Neuronal stem cell (in vitro differentiated cells): ENCODE measurements around the gene MAGEA12.
"Not testable (repeated sequence)": the region's sequence is repeated elsewhere in the genome, so short reads cannot be mapped to it uniquely, and the experiment has no call there.

Experiments used
- DNase-seq: peaks from one replicate; pipeline ENCODE4 v3.0.0-alpha.2; 2013; ENCODE audit warnings: low spot score
- H2AFZ ChIP-seq: one replicate; pipeline ENCODE4 v1.6.1; 2013; ENCODE audit warnings: mild to moderate bottlenecking, low read length, inconsistent platforms
- H2AK5ac ChIP-seq: 2 replicates; pipeline ENCODE4 v1.6.1; 2013; ENCODE audit warnings: low read depth, mild to moderate bottlenecking, inconsistent platforms, low read length, moderate library complexity, mixed read lengths
- H2BK120ac ChIP-seq: 2 replicates; pipeline ENCODE4 v1.6.1; 2013; ENCODE audit warnings: low read depth, mild to moderate bottlenecking, inconsistent platforms, low read length, moderate library complexity, mixed read lengths
- H2BK12ac ChIP-seq: one replicate; pipeline ENCODE4 v1.6.1; 2013; ENCODE audit warnings: low read length, inconsistent platforms
- H2BK15ac ChIP-seq: 2 replicates; pipeline ENCODE4 v1.6.1; 2013; ENCODE audit warnings: mild to moderate bottlenecking, low read length, inconsistent platforms, mixed read lengths
- H2BK5ac ChIP-seq: one replicate; pipeline ENCODE4 v1.6.1; 2013; ENCODE audit warnings: inconsistent platforms, mild to moderate bottlenecking, low read length, moderate library complexity
- H3K14ac ChIP-seq: one replicate; pipeline ENCODE4 v1.6.1; 2013; ENCODE audit warnings: low read length, inconsistent platforms
- H3K18ac ChIP-seq: 2 replicates; pipeline ENCODE4 v1.6.1; 2013; ENCODE audit warnings: low read length, inconsistent platforms
- H3K23ac ChIP-seq: 2 replicates; pipeline ENCODE4 v1.6.1; 2013; ENCODE audit warnings: low read depth, mild to moderate bottlenecking, mixed read lengths, low read length, inconsistent platforms; ENCODE audit not compliant: poor library complexity
- H3K27ac ChIP-seq: replicated peaks from 3 replicates; pipeline ENCODE4 v1.5.1; 2013; ENCODE audit warnings: low read length, inconsistent platforms
- H3K27me3 ChIP-seq, 3 experiments: 2 replicates each; pipeline ENCODE4 v1.6.1; 2013; ENCODE audit warnings: low read length in 3 of 3, mild to moderate bottlenecking in 2 of 3, inconsistent platforms in 1 of 3, low read depth in 1 of 3, mixed read lengths in 1 of 3, moderate library complexity in 1 of 3; ENCODE audit not compliant: control insufficient read depth in 3 of 3, insufficient read depth in 3 of 3
- H3K36me3 ChIP-seq, 2 donors: replicated peaks in 1 of 2; 2 replicates each; pipeline ENCODE4 v1.6.1; 2013; ENCODE audit warnings: low read length in 2 of 2; ENCODE audit not compliant: control insufficient read depth in 2 of 2, insufficient read depth in 2 of 2
- H3K4ac ChIP-seq: 2 replicates; pipeline ENCODE4 v1.6.1; 2013; ENCODE audit warnings: inconsistent platforms, mild to moderate bottlenecking, low read length, moderate library complexity
- H3K4me1 ChIP-seq, 2 donors: 1 replicate in 1 of 2; 2 replicates in 1 of 2; pipeline ENCODE4 v1.6.1; 2013; ENCODE audit warnings: low read length in 2 of 2, low read depth in 1 of 2; ENCODE audit not compliant: control insufficient read depth in 2 of 2, insufficient read depth in 1 of 2
- H3K4me2 ChIP-seq: one replicate; pipeline ENCODE4 v1.6.1; 2013; ENCODE audit warnings: mild to moderate bottlenecking, low read length, inconsistent platforms; ENCODE audit not compliant: insufficient read depth, poor library complexity, severe bottlenecking
- H3K4me3 ChIP-seq, 2 donors: 2 replicates each; pipeline ENCODE4 v1.5.1; 2013; ENCODE audit warnings: low read length in 2 of 2, mild to moderate bottlenecking in 2 of 2, inconsistent platforms in 1 of 2, moderate library complexity in 1 of 2
- H3K79me1 ChIP-seq: one replicate; pipeline ENCODE4 v1.6.1; 2013; ENCODE audit warnings: low read depth, mild to moderate bottlenecking, inconsistent platforms, low read length, moderate library complexity
- H3K9ac ChIP-seq: one replicate; pipeline ENCODE4 v1.6.1; 2013; ENCODE audit warnings: mild to moderate bottlenecking, low read depth, low read length, inconsistent platforms; ENCODE audit not compliant: poor library complexity
- H3K9me3 ChIP-seq, 2 donors: replicated peaks in 1 of 2; 2 replicates each; pipeline versions ENCODE3 to v1.6.1; 2013; ENCODE audit warnings: low read length in 2 of 2, mild to moderate bottlenecking in 2 of 2, inconsistent platforms in 1 of 2, low read depth in 1 of 2, mixed read lengths in 1 of 2, moderate library complexity in 1 of 2; ENCODE audit not compliant: control insufficient read depth in 2 of 2, insufficient read depth in 1 of 2
- H4K8ac ChIP-seq: one replicate; pipeline ENCODE4 v1.6.1; 2013; ENCODE audit warnings: low read depth, mild to moderate bottlenecking, inconsistent platforms, low read length, moderate library complexity
- H4K91ac ChIP-seq: one replicate; pipeline ENCODE4 v1.6.1; 2013; ENCODE audit warnings: low read length, low read depth, mild to moderate bottlenecking, inconsistent platforms; ENCODE audit not compliant: poor library complexity
- WGBS, 2 donors: extraction: QIAGEN DNeasy Blood & Tissue Kit; methylation state at CpG; one replicate each; pipeline ENCODE4 v1.1.7; 2013; ENCODE audit warnings: missing lambda C conversion rate in 2 of 2, mixed read lengths in 1 of 2; ENCODE audit not compliant: insufficient read length in 2 of 2, insufficient replicate concordance in 1 of 2; ENCODE audit errors: extremely low coverage in 2 of 2; 5-methylcytosine and 5-hydroxymethylcytosine counted together

The MAGEA12 gene

DNA sequence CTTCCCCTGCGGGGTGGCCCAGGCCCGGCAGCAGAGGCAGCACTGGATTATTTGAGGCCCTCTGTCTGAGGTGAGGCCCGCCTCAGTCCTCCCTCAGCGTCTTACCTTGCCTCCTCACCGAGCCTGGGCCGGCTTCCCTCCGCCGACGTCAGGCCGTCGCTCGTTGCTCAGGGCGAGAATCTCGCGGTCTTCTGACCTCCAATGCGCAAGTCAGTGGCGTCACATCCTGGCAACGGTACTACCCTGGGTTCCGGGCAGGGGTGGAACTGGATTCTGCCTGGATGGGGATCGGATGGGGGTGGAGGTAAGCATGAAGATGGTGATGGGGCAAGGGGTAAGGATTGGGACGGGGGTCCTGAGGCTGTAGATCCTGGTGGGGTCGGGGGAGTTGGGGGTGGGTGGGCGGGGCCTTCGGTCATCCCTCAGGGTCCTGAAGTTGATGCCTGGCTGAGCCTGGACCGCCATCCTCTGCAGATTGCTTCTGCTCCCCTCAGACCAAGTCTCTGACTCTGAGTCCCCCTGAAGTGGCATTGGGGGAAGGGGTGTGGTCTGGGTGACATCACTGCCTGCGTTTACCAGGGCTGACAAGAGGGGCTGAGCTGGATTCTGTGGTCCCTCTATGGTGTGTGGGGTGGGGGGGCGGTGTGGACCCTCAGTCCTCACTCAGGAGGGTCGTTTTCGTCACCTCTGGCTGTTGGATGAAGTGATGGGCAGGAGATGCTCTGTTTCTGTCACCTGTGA lies 36.2 kb downstream of the MAGEA12 start, which contains the start of gene MAGEA6:
TSS of gene MAGEA6 (minus strand) at position 141 of the 741 bp plus-strand sequence. CDS start 2,039 bp downstream, outside the sequence.
- not testable (repeated sequence) for H3K14ac ChIP-seq, H2BK120ac ChIP-seq, H3K4me1 ChIP-seq, H3K4ac ChIP-seq, H3K36me3 ChIP-seq, H3K4me2 ChIP-seq, H4K91ac ChIP-seq, H2BK12ac ChIP-seq, H2BK15ac ChIP-seq, H3K9ac ChIP-seq, H2AFZ ChIP-seq, H3K9me3 ChIP-seq, H4K8ac ChIP-seq, H3K79me1 ChIP-seq, H2AK5ac ChIP-seq, H3K27me3 ChIP-seq, H3K18ac ChIP-seq, H3K27ac ChIP-seq, H3K4me3 ChIP-seq, DNase-seq, H2BK5ac ChIP-seq, H3K23ac ChIP-seq
- WGBS, 2 donors, result no CpG with 5 or more reads among the region's 29 CpGs

DNA sequence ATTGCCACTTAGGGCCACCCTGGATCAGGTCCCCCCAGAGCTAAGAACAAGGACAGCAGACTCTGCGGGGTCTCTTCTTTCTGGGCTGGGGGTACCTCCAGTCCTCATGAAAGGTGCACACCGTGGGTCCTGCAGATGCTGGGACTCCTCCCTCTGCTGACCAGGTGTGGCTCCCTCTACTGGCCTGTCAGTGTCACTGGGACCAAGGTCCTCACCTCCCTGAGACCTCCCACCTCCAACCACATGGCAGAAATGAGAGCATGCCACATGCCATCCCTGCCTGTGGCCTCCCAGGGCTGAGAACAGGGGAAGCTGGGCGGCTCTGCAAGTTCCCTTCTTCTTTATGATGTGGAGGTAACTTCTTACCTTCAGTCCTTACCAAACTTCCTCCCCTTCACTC lies 53.5 kb downstream of the MAGEA12 start:
- H3K23ac ChIP-seq, H3K79me1 ChIP-seq, H3K4me2 ChIP-seq, H4K8ac ChIP-seq, H2BK5ac ChIP-seq, DNase-seq, H3K9me3 ChIP-seq, H4K91ac ChIP-seq, H3K27me3 ChIP-seq, H2AFZ ChIP-seq, H2BK15ac ChIP-seq, H2BK12ac ChIP-seq, H3K27ac ChIP-seq, H3K18ac ChIP-seq, H2AK5ac ChIP-seq, H2BK120ac ChIP-seq, H3K4me3 ChIP-seq, H3K4me1 ChIP-seq, H3K4ac ChIP-seq, H3K9ac ChIP-seq, H3K36me3 ChIP-seq, H3K14ac ChIP-seq: not testable (repeated sequence)
- WGBS, 2 donors, result no CpG with 5 or more reads among the region's 3 CpGs
